ENCODE results near the gene CD9. TPM values are rescaled to one million over a fixed set of nuclear protein-coding genes. Genes with fewer than 3 reads are reported as not detected.
A peak's percentile ranks its signal among the peaks of the same experiment; 100 is the strongest.

Gene CD9
- total and polyA plus RNA-seq, 4 donors, result 267 to 506 (median 294) TPM

DNA sequence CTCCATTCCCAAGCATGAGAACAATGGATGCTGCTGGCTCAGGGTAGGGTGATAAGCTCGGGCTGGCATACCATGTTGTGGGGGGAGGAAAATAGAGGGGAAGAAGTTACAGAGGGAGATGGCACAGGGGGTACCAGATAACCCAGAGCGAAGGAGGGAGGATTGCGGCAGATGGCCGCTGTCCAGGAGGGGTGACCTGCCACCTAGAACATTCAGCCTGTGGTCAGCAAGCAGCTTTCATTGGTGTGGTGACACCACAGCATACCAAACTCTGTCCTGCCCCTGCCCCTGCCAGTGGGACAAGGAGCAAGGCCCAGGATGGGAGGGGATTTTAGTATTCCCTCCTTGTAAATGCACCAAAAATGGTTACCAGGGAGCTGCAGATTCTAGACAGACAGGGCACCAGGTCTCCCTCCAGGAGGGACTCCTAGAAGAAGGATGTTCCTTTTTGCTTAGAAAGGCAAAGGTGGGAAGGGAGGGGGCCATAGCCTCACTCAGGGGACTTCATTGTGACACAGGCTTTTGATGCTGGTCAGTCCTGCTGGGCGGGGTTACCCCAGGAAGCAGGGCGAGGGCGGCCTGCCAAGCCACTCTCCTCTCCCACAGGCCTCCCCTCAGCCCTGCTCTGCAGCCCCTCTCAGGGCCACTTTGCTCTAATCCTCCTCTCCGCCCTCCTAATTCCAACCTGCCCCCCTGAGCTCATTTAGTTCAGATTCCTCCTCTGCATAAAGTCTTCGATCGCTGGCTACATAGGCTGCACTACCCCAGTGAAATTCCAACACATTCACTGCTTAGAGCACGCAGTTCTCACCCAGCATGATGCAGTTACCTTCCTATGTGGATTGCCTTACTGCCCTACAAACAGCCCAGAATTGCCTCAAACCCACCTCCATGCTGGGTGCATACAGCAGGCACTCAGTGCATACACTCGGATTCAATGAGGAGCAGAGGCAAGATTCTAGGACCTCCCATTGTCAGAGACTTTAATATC lies 74.3 kb downstream of the CD9 start:
- peak in 1 of 2 donors; percentile 73 for DNase-seq
- Histone ChIP-seq H3K27ac (ENCODE audit: low read depth in 1 of 2, low read length in 2 of 2) (no peak overlapping the region), H3K36me3 (ENCODE audit: control insufficient read depth in 1 of 2, insufficient read depth in 2 of 2, low read length in 1 of 2) (no peaks in the 10 kb centered on the region), H3K4me3 (ENCODE audit: low read length in 2 of 2) (no peak overlapping the region), H3K9me3 (ENCODE audit: control insufficient read depth, low read length) (no peaks in the 10 kb centered on the region), H3K27me3 (ENCODE audit: control insufficient read depth in 1 of 2, insufficient read depth in 2 of 2, low read length in 1 of 2) (no peaks in the 10 kb centered on the region), H3K4me1 (ENCODE audit: control insufficient read depth in 1 of 2, insufficient read depth in 2 of 2, low read length in 2 of 2) (no peaks in the 10 kb centered on the region)
- intact Hi-C loops (cut with DNase I), result no loop called here
- 85% methylated on average over 12 of the region's 12 CpGs for WGBS, 2 donors
- no peak for ATAC-seq (ENCODE audit: low FRiP score)

- no peaks in the 10 kb centered on the region for H3K36me3 ChIP-seq (ENCODE audit: control insufficient read depth in 1 of 2, insufficient read depth in 2 of 2, low read length in 1 of 2)
- H3K9me3 ChIP-seq (ENCODE audit: control insufficient read depth, low read length), result no peaks in the 10 kb centered on the region
- intact Hi-C loops (cut with DNase I), result no loop called here
- H3K4me3 ChIP-seq (ENCODE audit: low read length in 2 of 2), result no peak overlapping the region
- H3K27me3 ChIP-seq (ENCODE audit: control insufficient read depth in 1 of 2, insufficient read depth in 2 of 2, low read length in 1 of 2), result no peaks in the 10 kb centered on the region
- ATAC-seq (ENCODE audit: low FRiP score) (no peak), DNase-seq (no peak)
- no peaks in the 10 kb centered on the region for H3K4me1 ChIP-seq (ENCODE audit: control insufficient read depth in 1 of 2, insufficient read depth in 2 of 2, low read length in 2 of 2)
- WGBS, 2 donors, result 72 to 73% methylated on average over 16 of the region's 16 CpGs
- no peak overlapping the region for H3K27ac ChIP-seq (ENCODE audit: low read depth in 1 of 2, low read length in 2 of 2)
Observed at GRCh38 chr12:6275928-6276887, 76.0 kb downstream of the CD9 start.

GRCh38 chr12:6276956-6277620 lies 76.9 kb downstream of the CD9 start:
- ATAC-seq (ENCODE audit: low FRiP score), result no peak
- no peaks in the 10 kb centered on the region for H3K27me3 ChIP-seq (ENCODE audit: control insufficient read depth in 1 of 2, insufficient read depth in 2 of 2, low read length in 1 of 2)
- no peak overlapping the region for H3K4me3 ChIP-seq (ENCODE audit: low read length in 2 of 2)
- H3K36me3 ChIP-seq (ENCODE audit: control insufficient read depth in 1 of 2, insufficient read depth in 2 of 2, low read length in 1 of 2), result no peaks in the 10 kb centered on the region
- no peaks in the 10 kb centered on the region for H3K4me1 ChIP-seq (ENCODE audit: control insufficient read depth in 1 of 2, insufficient read depth in 2 of 2, low read length in 2 of 2)
- no peaks in the 10 kb centered on the region for H3K9me3 ChIP-seq (ENCODE audit: control insufficient read depth, low read length)
- intact Hi-C loops (cut with DNase I), result no loop called here
- WGBS, 2 donors, result 68 to 70% methylated on average over 7 of the region's 7 CpGs
- no peak overlapping the region for H3K27ac ChIP-seq (ENCODE audit: low read depth in 1 of 2, low read length in 2 of 2)
- no peak for DNase-seq

DNA sequence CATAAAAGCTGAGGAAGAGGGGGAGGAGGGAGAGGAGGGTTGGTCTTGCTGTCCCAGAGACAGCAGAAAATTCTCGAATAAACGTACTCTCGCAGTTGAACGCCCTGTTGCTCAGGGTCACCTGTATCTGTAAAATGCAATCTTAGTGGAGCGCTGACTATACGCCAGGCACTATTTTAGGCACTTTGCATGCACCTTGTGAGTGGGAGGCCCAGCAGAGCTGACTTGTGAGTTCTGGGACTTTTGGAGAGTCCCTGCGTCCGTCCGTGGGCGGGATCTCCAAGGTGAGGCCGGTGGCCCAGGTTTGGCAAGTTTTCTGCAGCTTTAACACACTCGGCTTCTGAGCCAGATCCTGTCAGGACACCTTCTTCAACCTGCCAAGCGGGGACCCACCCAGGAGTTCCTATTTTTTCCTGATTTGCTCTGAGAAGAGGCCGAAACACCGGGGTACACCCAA lies 77.8 kb downstream of the CD9 start:
- ATAC-seq (ENCODE audit: low FRiP score), result no peak
- 26 to 29% methylated on average over 15 of the region's 15 CpGs for WGBS, 2 donors

DNA sequence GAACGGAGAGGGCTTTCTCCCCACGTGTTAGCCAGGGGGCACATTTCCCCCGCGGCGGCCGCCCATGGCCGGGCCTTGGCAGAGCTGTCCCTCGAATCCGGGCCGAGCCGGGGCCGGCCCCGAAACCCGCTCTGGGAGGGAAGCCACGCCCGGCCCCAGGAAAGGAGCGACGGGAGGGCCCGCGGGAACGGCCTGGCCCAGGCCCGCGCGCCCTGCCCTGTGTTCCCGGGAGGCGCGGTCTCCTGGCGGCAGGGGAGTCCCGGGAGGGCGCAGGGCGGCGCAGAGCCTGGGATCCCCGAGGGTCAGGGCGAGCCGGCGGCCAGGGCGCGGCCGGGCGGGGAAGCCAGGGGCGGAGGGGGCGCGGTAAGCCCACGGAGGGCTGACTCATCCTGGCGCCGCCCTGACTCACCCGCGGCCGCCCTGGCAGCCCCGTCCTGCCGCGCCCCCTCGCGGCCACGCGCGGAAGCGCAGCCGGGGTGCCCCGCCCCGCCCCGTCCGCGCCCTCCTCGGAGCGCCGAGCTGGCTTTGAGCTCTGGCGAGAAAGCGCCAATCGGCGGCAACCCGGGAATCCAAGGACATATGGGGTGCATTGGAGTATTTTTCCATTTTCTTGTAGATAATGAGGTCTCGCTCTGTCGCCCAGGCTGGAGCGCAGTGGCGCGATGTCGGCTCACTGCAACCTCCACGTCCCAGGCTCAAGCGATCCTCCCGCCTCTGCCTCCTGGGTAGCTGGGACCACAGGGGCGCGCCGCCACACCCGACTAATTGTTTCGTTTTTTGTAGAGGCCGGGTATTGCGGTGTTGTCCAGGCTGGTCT lies 78.4 kb downstream of the CD9 start:
- Histone ChIP-seq H3K27me3 (ENCODE audit: control insufficient read depth in 1 of 2, insufficient read depth in 2 of 2, low read length in 1 of 2) (no peaks in the 10 kb centered on the region), H3K9me3 (ENCODE audit: control insufficient read depth, low read length) (no peaks in the 10 kb centered on the region), H3K4me1 (ENCODE audit: control insufficient read depth in 1 of 2, insufficient read depth in 2 of 2, low read length in 2 of 2) (no peaks in the 10 kb centered on the region), H3K4me3 (ENCODE audit: low read length in 2 of 2) (peak overlapping the region in 1 of 2 donors; percentile 59), H3K27ac (ENCODE audit: low read depth in 1 of 2, low read length in 2 of 2) (peak overlapping the region in 1 of 2 donors; percentile 34), H3K36me3 (ENCODE audit: control insufficient read depth in 1 of 2, insufficient read depth in 2 of 2, low read length in 1 of 2) (no peaks in the 10 kb centered on the region)
- WGBS, 2 donors, result 11 to 18% methylated on average over 53 to 88 of the region's 88 CpGs
- DNase-seq (peak; percentile 92 to 96), ATAC-seq (ENCODE audit: low FRiP score) (peak; percentile 93)
- intact Hi-C loops (cut with DNase I), result loop anchor here (1.0 to 2.0 kb wide), 2 partner anchors 50 to 83 kb away; no protein-coding TSS in a partner anchor

More for the DNA sequence above, 77.8 kb downstream of the CD9 start:
- no peaks in the 10 kb centered on the region for H3K4me1 ChIP-seq (ENCODE audit: control insufficient read depth in 1 of 2, insufficient read depth in 2 of 2, low read length in 2 of 2)
- peak overlapping the region in 1 of 2 donors; percentile 34 for H3K27ac ChIP-seq (ENCODE audit: low read depth in 1 of 2, low read length in 2 of 2)
- H3K9me3 ChIP-seq (ENCODE audit: control insufficient read depth, low read length), result no peaks in the 10 kb centered on the region
- H3K4me3 ChIP-seq (ENCODE audit: low read length in 2 of 2), result peak overlapping the region in 1 of 2 donors; percentile 59
- intact Hi-C loops (cut with DNase I), result loop anchor here (1.0 to 2.0 kb wide), 2 partner anchors 49 to 83 kb away; no protein-coding TSS in a partner anchor
- H3K36me3 ChIP-seq (ENCODE audit: control insufficient read depth in 1 of 2, insufficient read depth in 2 of 2, low read length in 1 of 2), result no peaks in the 10 kb centered on the region
- no peak for DNase-seq
- H3K27me3 ChIP-seq (ENCODE audit: control insufficient read depth in 1 of 2, insufficient read depth in 2 of 2, low read length in 1 of 2), result no peaks in the 10 kb centered on the region

DNA sequence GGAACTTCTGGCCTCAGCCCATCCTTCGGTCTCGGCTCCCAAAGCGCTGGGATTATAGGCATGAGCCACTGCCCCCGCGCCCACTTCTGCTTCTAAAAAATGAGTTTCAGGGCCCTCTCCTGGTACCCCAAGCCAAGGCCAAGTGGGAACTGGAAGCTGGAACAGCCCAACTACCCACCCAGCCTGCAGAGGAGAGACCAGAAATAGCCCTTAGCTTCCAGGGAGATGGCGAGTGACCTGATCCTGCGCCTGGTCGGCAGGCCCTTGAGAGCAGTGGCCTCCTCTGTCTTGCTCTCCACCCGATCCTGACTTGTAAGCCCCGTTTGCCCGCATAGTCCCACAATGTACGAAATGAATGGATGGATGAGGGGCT lies 79.0 kb downstream of the CD9 start:
- H3K27me3 ChIP-seq (ENCODE audit: control insufficient read depth in 1 of 2, insufficient read depth in 2 of 2, low read length in 1 of 2), result no peaks in the 10 kb centered on the region
- intact Hi-C loops (cut with DNase I), result loop anchor here (2.0 kb wide), 1 partner anchor 50 kb away; no protein-coding TSS in a partner anchor
- WGBS, 2 donors, result 91 to 93% methylated on average over 12 of the region's 12 CpGs
- ATAC-seq (ENCODE audit: low FRiP score), result no peak
- no peaks in the 10 kb centered on the region for H3K36me3 ChIP-seq (ENCODE audit: control insufficient read depth in 1 of 2, insufficient read depth in 2 of 2, low read length in 1 of 2)
- no peak overlapping the region for H3K4me3 ChIP-seq (ENCODE audit: low read length in 2 of 2)
- no peaks in the 10 kb centered on the region for H3K9me3 ChIP-seq (ENCODE audit: control insufficient read depth, low read length)
- H3K27ac ChIP-seq (ENCODE audit: low read depth in 1 of 2, low read length in 2 of 2), result peak overlapping the region in 1 of 2 donors; percentile 55
- no peaks in the 10 kb centered on the region for H3K4me1 ChIP-seq (ENCODE audit: control insufficient read depth in 1 of 2, insufficient read depth in 2 of 2, low read length in 2 of 2)
- no peak for DNase-seq

- Histone ChIP-seq H3K36me3 (ENCODE audit: control insufficient read depth in 1 of 2, insufficient read depth in 2 of 2, low read length in 1 of 2) (no peaks in the 10 kb centered on the region), H3K9me3 (ENCODE audit: control insufficient read depth, low read length) (no peaks in the 10 kb centered on the region), H3K27ac (ENCODE audit: low read depth in 1 of 2, low read length in 2 of 2) (peak overlapping the region in 1 of 2 donors; percentile 55), H3K4me3 (ENCODE audit: low read length in 2 of 2) (no peak overlapping the region), H3K27me3 (ENCODE audit: control insufficient read depth in 1 of 2, insufficient read depth in 2 of 2, low read length in 1 of 2) (no peaks in the 10 kb centered on the region), H3K4me1 (ENCODE audit: control insufficient read depth in 1 of 2, insufficient read depth in 2 of 2, low read length in 2 of 2) (no peaks in the 10 kb centered on the region)
- intact Hi-C loops (cut with DNase I), result loop anchor here (2.0 kb wide), 2 partner anchors 51 to 85 kb away; no protein-coding TSS in a partner anchor
- DNase-seq, result no peak
- 72 to 75% methylated on average over 8 of the region's 8 CpGs for WGBS, 2 donors
- ATAC-seq (ENCODE audit: low FRiP score), result no peak
Observed at GRCh38 chr12:6279631-6280030, 79.4 kb downstream of the CD9 start.

All from aorta (tissue), 5 donors.